ENCODE data around the gene DNM3.

- TF ChIP-seq, protein P1, sequence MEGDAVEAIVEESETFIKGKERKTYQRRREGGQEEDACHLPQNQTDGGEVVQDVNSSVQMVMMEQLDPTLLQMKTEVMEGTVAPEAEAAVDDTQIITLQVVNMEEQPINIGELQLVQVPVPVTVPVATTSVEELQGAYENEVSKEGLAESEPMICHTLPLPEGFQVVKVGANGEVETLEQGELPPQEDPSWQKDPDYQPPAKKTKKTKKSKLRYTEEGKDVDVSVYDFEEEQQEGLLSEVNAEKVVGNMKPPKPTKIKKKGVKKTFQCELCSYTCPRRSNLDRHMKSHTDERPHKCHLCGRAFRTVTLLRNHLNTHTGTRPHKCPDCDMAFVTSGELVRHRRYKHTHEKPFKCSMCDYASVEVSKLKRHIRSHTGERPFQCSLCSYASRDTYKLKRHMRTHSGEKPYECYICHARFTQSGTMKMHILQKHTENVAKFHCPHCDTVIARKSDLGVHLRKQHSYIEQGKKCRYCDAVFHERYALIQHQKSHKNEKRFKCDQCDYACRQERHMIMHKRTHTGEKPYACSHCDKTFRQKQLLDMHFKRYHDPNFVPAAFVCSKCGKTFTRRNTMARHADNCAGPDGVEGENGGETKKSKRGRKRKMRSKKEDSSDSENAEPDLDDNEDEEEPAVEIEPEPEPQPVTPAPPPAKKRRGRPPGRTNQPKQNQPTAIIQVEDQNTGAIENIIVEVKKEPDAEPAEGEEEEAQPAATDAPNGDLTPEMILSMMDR (IDR thresholded peaks at IDR 0.05; ENCODE audit: low read depth, low read length, poor library complexity, severe bottlenecking), result no peak
- no peak for TF ChIP-seq EZH2phosphoT487 (IDR thresholded peaks at IDR 0.05; ENCODE audit: borderline replicate concordance, low read length)
Measured at GRCh38 chr1:172447641-172448040, 606.3 kb downstream of the DNM3 start.

All from DOHH2 (cell line).